Breast epithelium (tissue), 4 donors: Measurements from ENCODE around the gene SRC. TPM values are rescaled to one million over a fixed set of nuclear protein-coding genes. Genes with fewer than 3 reads are reported as not detected.

ENCODE experiments used
- DNase-seq, 2 donors: peaks; one replicate each; pipeline ENCODE4 v3.0.0-alpha.2; 2019; ENCODE audit warnings: low spot score in 2 of 2
- H3K27ac ChIP-seq, 2 donors: fragments of 200-600 bp; sonication (generic) in 1 of 2; one replicate each; pipeline ENCODE4 v1.5.1; 2016 to 2019; ENCODE audit warnings: mild to moderate bottlenecking in 1 of 2
- H3K27me3 ChIP-seq, 2 donors: fragments of 200-600 bp; sonication (generic) in 1 of 2; one replicate each; pipeline versions ENCODE4 v1.5.1 to v1.6.0; 2017 to 2019; ENCODE audit warnings: control low read depth in 1 of 2, mild to moderate bottlenecking in 1 of 2
- H3K36me3 ChIP-seq: fragments of 200-600 bp; one replicate; pipeline ENCODE4 v1.5.1; 2019
- H3K4me1 ChIP-seq, 2 donors: fragments of 200-600 bp; sonication (generic); one replicate each; pipeline ENCODE4 v1.5.1; 2016 to 2019; ENCODE audit warnings: control low read depth in 1 of 2
- H3K4me3 ChIP-seq, 3 donors: fragments of 200-600 bp; sonication (generic); 1 replicate in 2 of 3; 2 replicates in 1 of 3; pipeline ENCODE4 v1.5.1; 2016 to 2019; ENCODE audit warnings: mild to moderate bottlenecking in 3 of 3, moderate library complexity in 2 of 3
- H3K9me3 ChIP-seq, 2 donors: fragments of 200-600 bp; sonication (generic) in 1 of 2; one replicate each; pipeline ENCODE4 v1.5.1; 2016 to 2019; ENCODE audit warnings: control low read depth in 1 of 2
- POLR2A ChIP-seq: fragments of 450-650 bp; IDR thresholded peaks from one replicate; pipeline ENCODE4 v1.6.1; 2016; ENCODE audit warnings: antibody characterized with exemption, mild to moderate bottlenecking, moderate library complexity
- POLR2AphosphoS5 ChIP-seq, 3 donors: sonication (generic); formaldehyde crosslinking; IDR thresholded peaks; one replicate each; pipeline ENCODE4 v1.6.1; 2017; ENCODE audit warnings: antibody characterized with exemption in 3 of 3
- intact Hi-C: fragments of 100-400 bp; cut with DNase I; formaldehyde crosslinking; loops from one replicate; pipeline ENCODE4 v1.15.1; 2023; ENCODE audit warnings: low total_unique reads
- total RNA-seq, 3 donors: library from RNA; depleted of rRNA; stranded (reverse); fragments of >200 nt; gene quantifications; one replicate each; pipeline ENCODE4 v1.1.0, GENCODE V29; 2016
- TF ChIP-seq, protein P1 (sequence below), 3 donors: fragments of 450-650 bp; IDR thresholded peaks; one replicate each; pipeline ENCODE4 v1.5.1; 2016 to 2017; ENCODE audit warnings: antibody characterized with exemption in 3 of 3, mild to moderate bottlenecking in 3 of 3, moderate library complexity in 3 of 3

Gene SRC
- total RNA-seq, 3 donors from 2014 or later, result 12.8 to 25.6 (median 20.6) TPM

DNA sequence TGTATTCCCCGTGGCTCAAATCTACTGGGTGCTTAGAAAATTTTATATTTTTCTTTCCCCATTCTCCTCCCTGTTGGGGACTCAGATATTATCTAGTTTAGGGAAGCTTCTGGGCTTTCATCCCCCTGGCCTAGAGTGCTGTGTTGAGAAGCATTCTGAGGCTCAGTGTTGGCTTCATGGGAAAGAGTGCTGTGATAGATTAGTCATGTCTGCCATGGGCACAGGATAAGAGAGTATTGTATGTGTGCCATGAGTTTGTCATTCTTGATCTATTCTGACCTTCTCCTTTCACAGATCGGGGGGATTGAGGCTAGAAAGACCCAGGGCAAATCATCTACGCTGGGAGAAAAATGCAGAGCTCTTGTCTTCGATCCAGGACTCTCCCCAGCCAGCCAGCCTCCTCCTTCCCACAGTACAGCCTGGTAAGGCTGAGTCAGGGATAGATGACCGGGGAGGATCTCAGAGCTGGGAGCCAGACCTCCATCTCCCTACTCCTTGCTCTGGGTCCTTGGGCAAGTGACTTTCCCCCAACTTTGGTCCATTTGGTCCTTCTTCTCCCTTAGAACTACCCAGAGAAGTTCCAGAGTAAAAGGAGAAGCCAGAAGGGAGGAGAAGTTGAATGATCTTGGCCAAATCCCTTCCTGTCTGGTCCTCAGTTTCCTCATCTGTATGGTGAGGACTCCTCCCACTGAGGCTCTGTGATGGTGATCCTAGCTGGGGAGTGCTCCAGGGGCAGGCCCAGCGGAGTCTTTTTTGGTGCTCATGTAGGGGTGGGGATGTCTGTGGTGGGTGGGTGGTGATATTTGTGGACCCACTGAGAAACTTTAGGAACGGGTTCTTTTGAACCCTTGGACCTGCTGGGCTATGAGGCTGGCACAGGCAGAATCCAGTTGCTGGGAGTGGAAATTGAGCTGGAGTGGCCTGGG is 5.0 kb downstream of the SRC start:
- Histone ChIP-seq H3K27ac (no peak overlapping the region), H3K27me3 (no peaks in the 10 kb centered on the region), H3K9me3 (no peaks in the 10 kb centered on the region), H3K4me3 (no peak overlapping the region), H3K4me1 (peaks cover 2 to 7% of the 10 kb centered on the region in 2 donors), H3K36me3 (no peaks in the 10 kb centered on the region)
- no peak for DNase-seq
- intact Hi-C loops, result no loop called here
- TF ChIP-seq POLR2AphosphoS5 (IDR thresholded peaks at IDR 0.05) (no peak), POLR2A (no peak)
- TF ChIP-seq, protein P1, sequence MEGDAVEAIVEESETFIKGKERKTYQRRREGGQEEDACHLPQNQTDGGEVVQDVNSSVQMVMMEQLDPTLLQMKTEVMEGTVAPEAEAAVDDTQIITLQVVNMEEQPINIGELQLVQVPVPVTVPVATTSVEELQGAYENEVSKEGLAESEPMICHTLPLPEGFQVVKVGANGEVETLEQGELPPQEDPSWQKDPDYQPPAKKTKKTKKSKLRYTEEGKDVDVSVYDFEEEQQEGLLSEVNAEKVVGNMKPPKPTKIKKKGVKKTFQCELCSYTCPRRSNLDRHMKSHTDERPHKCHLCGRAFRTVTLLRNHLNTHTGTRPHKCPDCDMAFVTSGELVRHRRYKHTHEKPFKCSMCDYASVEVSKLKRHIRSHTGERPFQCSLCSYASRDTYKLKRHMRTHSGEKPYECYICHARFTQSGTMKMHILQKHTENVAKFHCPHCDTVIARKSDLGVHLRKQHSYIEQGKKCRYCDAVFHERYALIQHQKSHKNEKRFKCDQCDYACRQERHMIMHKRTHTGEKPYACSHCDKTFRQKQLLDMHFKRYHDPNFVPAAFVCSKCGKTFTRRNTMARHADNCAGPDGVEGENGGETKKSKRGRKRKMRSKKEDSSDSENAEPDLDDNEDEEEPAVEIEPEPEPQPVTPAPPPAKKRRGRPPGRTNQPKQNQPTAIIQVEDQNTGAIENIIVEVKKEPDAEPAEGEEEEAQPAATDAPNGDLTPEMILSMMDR (IDR thresholded peaks at IDR 0.05), result no peak

DNA sequence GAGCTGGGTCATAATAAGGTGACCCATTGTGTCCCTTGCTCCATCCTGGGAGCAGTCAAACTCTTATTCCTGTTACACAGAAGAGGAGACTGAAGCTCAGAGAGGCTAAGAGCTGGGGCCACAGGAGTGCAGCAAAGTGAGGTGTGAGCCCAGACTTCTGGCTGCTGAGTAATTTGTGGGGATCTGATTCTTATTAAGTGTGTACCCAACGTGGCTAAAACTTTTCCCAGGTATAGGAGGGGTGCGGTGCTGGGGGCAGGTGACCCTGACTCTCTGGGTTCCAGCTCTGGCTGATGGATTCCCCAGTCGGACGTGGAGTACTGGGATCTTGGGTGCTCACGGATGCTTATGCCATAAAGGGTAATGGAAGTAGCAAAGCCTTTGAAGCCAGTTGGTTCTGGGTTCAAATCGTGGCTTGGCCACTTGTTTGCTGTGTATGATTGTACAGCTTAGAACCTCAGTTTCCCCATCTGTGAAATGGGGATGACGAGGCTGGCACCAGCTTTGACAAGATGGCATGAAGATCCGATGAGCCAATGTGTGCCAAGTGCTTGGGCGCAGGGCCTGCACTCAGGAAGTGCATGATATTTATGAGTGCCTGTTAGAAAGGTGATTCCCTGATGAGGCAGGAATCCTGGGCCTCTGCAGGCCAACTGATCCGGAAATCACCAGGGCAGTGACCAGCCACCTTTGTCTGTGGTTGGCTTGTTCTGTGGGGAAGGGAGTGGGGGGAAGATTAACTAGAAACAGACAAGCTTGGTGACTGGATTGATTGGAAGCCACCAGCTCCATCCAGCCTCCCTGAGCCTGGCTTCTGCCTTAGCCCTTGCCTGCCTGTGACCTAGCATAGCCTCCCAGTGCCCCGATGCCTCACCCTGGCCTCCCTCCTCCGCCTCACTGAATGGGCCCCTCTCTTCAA is 6.0 kb downstream of the SRC start:
- Histone ChIP-seq H3K27me3 (no peaks in the 10 kb centered on the region), H3K4me3 (no peak overlapping the region), H3K9me3 (no peaks in the 10 kb centered on the region), H3K27ac (no peak overlapping the region), H3K36me3 (no peaks in the 10 kb centered on the region), H3K4me1 (peaks cover 0 to 8% of the 10 kb centered on the region in 2 donors)
- TF ChIP-seq, protein P1 (IDR thresholded peaks at IDR 0.05), result no peak
- TF ChIP-seq POLR2A (no peak), POLR2AphosphoS5 (IDR thresholded peaks at IDR 0.05) (no peak)
- DNase-seq, result no peak
- intact Hi-C loops, result no loop called here

DNA sequence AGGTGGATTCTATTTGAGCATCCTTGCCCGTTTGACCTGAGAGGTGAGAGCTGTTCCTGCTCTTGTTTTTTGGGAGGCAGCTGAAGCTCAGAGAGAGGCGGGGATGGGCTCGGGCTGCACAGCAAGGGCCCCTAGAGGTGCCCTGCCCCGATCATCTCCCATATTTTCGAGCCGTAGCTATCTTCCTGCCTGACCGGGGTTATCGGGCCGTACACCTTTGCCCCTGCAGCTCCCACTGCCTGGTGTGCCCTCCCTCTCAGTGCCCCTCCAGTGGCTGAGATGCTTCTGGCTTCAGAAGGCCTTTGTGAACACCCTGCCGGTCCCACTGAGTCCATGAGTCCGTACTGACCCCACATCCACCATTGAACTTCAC is 6.7 kb downstream of the SRC start:
- intact Hi-C loops, result no loop called here
- Histone ChIP-seq H3K27ac (no peak overlapping the region), H3K4me1 (peaks cover 0 to 8% of the 10 kb centered on the region in 2 donors)

DNA sequence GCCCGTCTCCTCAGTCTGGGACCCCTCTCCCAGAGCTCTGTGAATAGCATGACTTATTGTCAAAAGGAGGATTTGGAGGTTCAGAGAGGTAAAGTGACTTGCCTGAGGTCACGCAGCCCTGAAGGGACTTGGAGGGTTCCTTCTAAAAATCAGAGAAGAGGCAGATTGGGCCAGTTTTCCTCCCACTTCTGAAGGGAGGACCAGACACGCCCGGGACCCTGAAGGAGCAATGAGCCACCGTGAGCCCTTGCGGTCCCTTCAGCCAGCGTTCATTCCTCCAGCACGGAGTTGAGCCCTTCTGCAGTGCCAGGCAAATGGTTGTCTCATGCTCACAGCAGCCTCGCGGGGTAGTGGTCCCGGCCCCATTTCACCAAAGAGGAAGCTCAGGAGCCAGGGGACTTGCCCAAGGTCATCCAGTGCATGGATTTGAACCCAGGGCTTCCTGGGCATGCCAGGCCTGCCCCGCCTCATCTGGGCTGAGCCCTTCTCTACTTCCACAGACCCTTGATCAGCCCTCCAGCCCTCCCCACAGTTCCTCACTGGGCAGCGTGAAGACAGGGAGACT is 7.4 kb downstream of the SRC start:
- TF ChIP-seq POLR2A (no peak), POLR2AphosphoS5 (IDR thresholded peaks at IDR 0.05) (no peak)
- TF ChIP-seq, protein P1 (IDR thresholded peaks at IDR 0.05), result no peak
- no peak for DNase-seq
- intact Hi-C loops, result no loop called here
- Histone ChIP-seq H3K27ac (no peak overlapping the region), H3K36me3 (no peaks in the 10 kb centered on the region), H3K27me3 (no peaks in the 10 kb centered on the region), H3K9me3 (no peaks in the 10 kb centered on the region), H3K4me3 (no peak overlapping the region), H3K4me1 (peaks cover 3 to 14% of the 10 kb centered on the region in 2 donors)

More for the DNA sequence above, 6.7 kb downstream of the SRC start:
- no peak for DNase-seq
- TF ChIP-seq POLR2A, result no peak
- TF ChIP-seq, protein P1 (IDR thresholded peaks at IDR 0.05), result no peak
- Histone ChIP-seq H3K4me3 (no peak overlapping the region), H3K36me3 (no peaks in the 10 kb centered on the region), H3K27me3 (no peaks in the 10 kb centered on the region), H3K9me3 (no peaks in the 10 kb centered on the region)
